K562 (cell line): ENCODE results near the gene TGFB2. TPM values are rescaled to one million over a fixed set of nuclear protein-coding genes. Genes with fewer than 3 reads are reported as not detected.

ENCODE experiments used
- ATAC-seq: fragments of 200-7000 bp; cut with Tn5 transposase; 3 replicates; pipeline ENCODE4 v1.9.1; 2020; ENCODE audit warnings: moderate library complexity
- BruUV-seq: library from RNA; stranded (reverse); fragments of 400-500 nt; replicated peaks from 2 replicates; lab custom pipeline; 2021; lab: Mats Ljungman, UMichigan
- CTCF ChIA-PET: fragments of 300-600 bp; formaldehyde crosslinking; extraction: SDS; loops from one replicate; lab custom pipeline; 2021; ENCODE audit warnings: low intra/inter-chr PET ratio; lab: Yijun Ruan, JAX
- POLR2A ChIA-PET: fragments of 300-600, 350-650 bp; sonication (Branson Sonifier 250); formaldehyde crosslinking; extraction: SDS; loops from one replicate; lab custom pipeline; 2021; ENCODE audit warnings: antibody characterized with exemption, inconsistent platforms; lab: Yijun Ruan, JAX
- DNase-seq, 4 experiments: peaks; one replicate each; pipeline versions ENCODE4 v3.0.0 to v3.0.0-alpha.2; 2011 to 2018; ENCODE audit warnings: low spot score in 3 of 4, mixed read lengths in 3 of 4; ENCODE audit errors: extremely low read depth in 1 of 4
- FAIRE-seq: peaks from 2 replicates; lab custom pipeline; 2011; peaks lifted over from hg19 to GRCh38; lab: Jason Lieb, UNC
- H2AFZ ChIP-seq: 2 replicates; pipeline ENCODE4 v1.6.0; 2011; ENCODE audit warnings: low read depth, low read length, control low read depth, inconsistent platforms
- H3K27ac ChIP-seq: fragments of 200-600 bp; 3 replicates; pipeline ENCODE4 v1.8.0; 2011; ENCODE audit warnings: low read depth, mild to moderate bottlenecking, control low read depth, inconsistent platforms, low read length, moderate library complexity, mixed read lengths; ENCODE audit errors: extremely low read depth
- H3K27me3 ChIP-seq, 2 experiments: fragments of 300-600 bp in 1 of 2; 2 replicates in 1 of 2; 3 replicates in 1 of 2; pipeline versions ENCODE4 v1.6.0 to v1.8.0; 2011; ENCODE audit warnings: inconsistent platforms in 2 of 2, low read length in 2 of 2, mild to moderate bottlenecking in 1 of 2, mixed read lengths in 1 of 2, moderate library complexity in 1 of 2; ENCODE audit not compliant: control insufficient read depth in 2 of 2, insufficient read depth in 2 of 2
- H3K36me3 ChIP-seq: fragments of 300-600 bp; 3 replicates; pipeline ENCODE4 v1.8.0; 2011; ENCODE audit warnings: mild to moderate bottlenecking, low read length, inconsistent platforms; ENCODE audit not compliant: control insufficient read depth, insufficient read depth
- H3K4me1 ChIP-seq, 2 experiments: fragments of 200-600 bp in 1 of 2; replicated peaks in 1 of 2; 2 replicates in 1 of 2; 3 replicates in 1 of 2; pipeline versions ENCODE4 v1.5.1 to v1.8.0; 2011; ENCODE audit warnings: inconsistent platforms in 2 of 2, low read length in 2 of 2, mild to moderate bottlenecking in 1 of 2, mixed read lengths in 1 of 2, moderate library complexity in 1 of 2; ENCODE audit not compliant: control insufficient read depth in 2 of 2, insufficient read depth in 2 of 2
- H3K4me2 ChIP-seq: 2 replicates; pipeline ENCODE4 v1.6.1; 2011; ENCODE audit warnings: low read length, control low read depth, inconsistent platforms, mixed read lengths; ENCODE audit not compliant: insufficient read depth
- H3K4me3 ChIP-seq: fragments of 200-600 bp; sonication (generic), shearing (Covaris generic); 2 replicates; pipeline ENCODE4 v1.5.1; 2016; ENCODE audit warnings: control low read depth, inconsistent platforms
- H3K79me2 ChIP-seq: fragments of 200-600 bp; 3 replicates; pipeline ENCODE4 v1.8.0; 2011; ENCODE audit warnings: low read length, inconsistent platforms; ENCODE audit not compliant: control insufficient read depth, insufficient read depth
- H3K9ac ChIP-seq, 2 experiments: 2 replicates each; pipeline versions ENCODE4 v1.6.0 to v1.6.1; 2011; ENCODE audit warnings: low read depth in 2 of 2, low read length in 2 of 2, control low read depth in 1 of 2, inconsistent platforms in 1 of 2, mild to moderate bottlenecking in 1 of 2, mixed read lengths in 1 of 2; ENCODE audit not compliant: insufficient read depth in 1 of 2
- H3K9me1 ChIP-seq: one replicate; pipeline ENCODE4 v1.6.0; 2011; ENCODE audit warnings: inconsistent platforms, mild to moderate bottlenecking, low read length, moderate library complexity; ENCODE audit not compliant: control insufficient read depth, insufficient read depth
- H3K9me3 ChIP-seq: replicated peaks from 2 replicates; pipeline ENCODE4 v1.5.1; 2011; ENCODE audit warnings: low read depth, low read length, inconsistent platforms; ENCODE audit not compliant: control insufficient read depth, insufficient read depth
- H4K20me1 ChIP-seq: replicated peaks from 2 replicates; pipeline ENCODE4 v1.6.1; 2011; ENCODE audit warnings: low read length, inconsistent platforms, mixed read lengths; ENCODE audit not compliant: control insufficient read depth, insufficient read depth
- BDP1 ChIP-seq: IDR thresholded peaks from 3 replicates; pipeline ENCODE4 v1.6.1; 2011; ENCODE audit not compliant: insufficient read length, insufficient read depth
- E2F6 ChIP-seq, 2 experiments: IDR thresholded peaks; 2 replicates each; pipeline ENCODE4 v1.6.1; 2011; ENCODE audit warnings: borderline replicate concordance in 1 of 2, control low read depth in 1 of 2, low read depth in 1 of 2, low read length in 1 of 2, mild to moderate bottlenecking in 1 of 2, mixed read lengths in 1 of 2, moderate library complexity in 1 of 2; ENCODE audit not compliant: insufficient read depth in 1 of 2, insufficient read length in 1 of 2, poor library complexity in 1 of 2, severe bottlenecking in 1 of 2; ENCODE audit errors: extremely low read depth in 1 of 2
- JUN ChIP-seq, 2 experiments: sonication (generic) in 1 of 2; formaldehyde crosslinking in 1 of 2; IDR thresholded peaks; 2 replicates each; pipeline versions ENCODE4 v1.6.1 to v1.8.0; 2012 to 2022; ENCODE audit warnings: borderline replicate concordance in 2 of 2, mild to moderate bottlenecking in 2 of 2, improper control_type of control experiment in 1 of 2, low read depth in 1 of 2, low read length in 1 of 2, missing genetic modification reagents in 1 of 2
- KLF6 ChIP-seq: fragments of 250-450 bp; sonication (Bioruptor Pico); IDR thresholded peaks from 2 replicates; pipeline ENCODE4 v1.4.0; 2020; ENCODE audit warnings: mild to moderate bottlenecking, moderate library complexity, borderline replicate concordance
- TBP ChIP-seq: optimal IDR thresholded peaks from 2 replicates; pipeline ENCODE3; 2011; ENCODE audit warnings: low read depth, low read length, improper control_type of control experiment
- TRIM25 ChIP-seq: fragments of 450-650 bp; IDR thresholded peaks from 2 replicates; pipeline ENCODE4 v1.7.0; 2016; ENCODE audit warnings: borderline replicate concordance
- ZNF77 ChIP-seq: fragments of 250-450 bp; sonication (Bioruptor Pico); IDR thresholded peaks from 2 replicates; pipeline ENCODE4 v1.5.0; 2020
- WGBS: fragments of 100-300 bp; shearing (Covaris generic); methylation state at CpG from one replicate; pipeline ENCODE4 v1.1.6; 2016; ENCODE audit warnings: low coverage, mixed read lengths; ENCODE audit not compliant: insufficient coverage; ENCODE audit errors: missing lambda C conversion rate; 5-methylcytosine and 5-hydroxymethylcytosine counted together
- in situ Hi-C: fragments of 300-500 bp; cut with MboI; formaldehyde crosslinking; loops from 4 replicates; pipeline ENCODE4 v1.15.0; 2018; ENCODE audit warnings: inconsistent platforms, mixed read lengths
- intact Hi-C: fragments of 100-400 bp; cut with micrococcal nuclease; formaldehyde crosslinking; loops from 2 replicates; pipeline ENCODE4 v1.14.2; 2022
- polyA plus RNA-seq, 8 experiments: library from polyadenylated mRNA; depleted of rRNA in 4 of 8; stranded (reverse) in 5 of 8; unstranded in 3 of 8; fragments of >200 nt; fragmentation: Nextera tagmentation in 2 of 8; fragmentation: Illumina TruSeq in 1 of 8; extraction: Ambion mirVana in 2 of 8; extraction: Trizol in 1 of 8; gene quantifications; 2 replicates each; pipeline versions ENCODE4 v1.2.1 to v1.2.3, GENCODE V29; 2011 to 2014; ENCODE audit warnings: inconsistent platforms in 1 of 8, missing spikeins in 1 of 8
- total RNA-seq, 7 experiments: library from RNA; depleted of rRNA in 6 of 7; stranded (reverse); fragments of >200 nt in 6 of 7; fragmentation: Illumina TruSeq in 2 of 7; extraction: Trizol in 2 of 7; gene quantifications; 2 replicates each; pipeline versions ENCODE4 v1.2.1 to v1.2.3, GENCODE V29; 2011 to 2021; ENCODE audit warnings: low replicate concordance in 1 of 7
- TF ChIP-seq, protein P1 (sequence below), 2 experiments: IDR thresholded peaks; 2 replicates each; pipeline ENCODE4 v1.6.1; 2012; ENCODE audit warnings: improper control_type of control experiment in 2 of 2, low read depth in 2 of 2, low read length in 2 of 2, borderline replicate concordance in 1 of 2

TGFB2 gene
- total and polyA plus RNA-seq, 9 of the 15 experiments (the other 6 are each of a cell fraction or from before 2014, with no cell fraction given): 0.03 to 0.41 (median 0.11) TPM; not detected in 3

DNA sequence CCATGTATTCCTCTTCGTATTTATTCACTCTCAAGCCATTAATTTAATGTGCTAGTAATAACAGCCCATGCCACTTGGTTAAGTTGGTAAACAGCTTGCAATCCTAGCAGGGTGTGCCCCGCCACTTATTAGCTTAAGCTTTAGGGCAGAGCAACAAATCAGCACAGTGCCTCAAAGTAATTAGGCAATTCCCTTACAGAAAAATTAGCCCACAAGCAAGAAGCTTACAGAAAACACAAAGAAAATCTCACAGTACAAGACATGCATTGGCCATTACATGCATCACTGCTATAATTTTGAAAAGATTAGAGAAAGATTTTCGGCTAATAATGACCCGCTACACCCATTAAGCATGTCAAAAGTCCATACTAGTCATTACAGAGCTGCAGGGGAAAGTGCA is 47.6 kb downstream of the TGFB2 start:
- no peaks in the 10 kb centered on the region for H3K9me1 ChIP-seq
- H3K27me3 ChIP-seq: peaks cover 38 to 42% of the 10 kb centered on the region in 2 experiments; a peak in 4 of 5 replicates
- H3K4me2 ChIP-seq: no peak overlapping the region
- H3K79me2 ChIP-seq: no peaks in the 10 kb centered on the region
- no peaks in the 10 kb centered on the region for H4K20me1 ChIP-seq
- ChIA-PET CTCF (interaction anchor here (0.7 kb wide), 1 partner anchor 1746 kb away, joined by 3 read pairs; no protein-coding TSS in a partner anchor), POLR2A (interaction anchor here (0.6 kb wide), 1 partner anchor 1093 kb away, joined by 3 read pairs; no protein-coding TSS in a partner anchor)
- H2AFZ ChIP-seq: no peak overlapping the region
- FAIRE-seq (no peak), DNase-seq (no peak), ATAC-seq (no peak)
- H3K9me3 ChIP-seq: no peaks in the 10 kb centered on the region
- no peak overlapping the region for H3K9ac ChIP-seq
- no TSS peak for BruUV-seq
- TF ChIP-seq TRIM25 (no peak), E2F6 (IDR thresholded peaks at IDR 0.05; ENCODE audit: borderline replicate concordance in 1 of 2, extremely low read depth in 1 of 2, insufficient read depth in 1 of 2, insufficient read length in 1 of 2, low read depth in 1 of 2, low read length in 1 of 2, poor library complexity in 1 of 2, severe bottlenecking in 1 of 2) (no peak), TBP (no peak), BDP1 (no peak), ZNF77 (CRISPR knock-in tag) (no peak), KLF6 (CRISPR knock-in tag) (no peak), JUN (IDR thresholded peaks at IDR 0.05; ENCODE audit: borderline replicate concordance, low read depth, low read length) (no peak), JUN (CRISPR knock-in tag; IDR thresholded peaks at IDR 0.05; ENCODE audit: borderline replicate concordance) (no peak)
- TF ChIP-seq, protein P1, sequence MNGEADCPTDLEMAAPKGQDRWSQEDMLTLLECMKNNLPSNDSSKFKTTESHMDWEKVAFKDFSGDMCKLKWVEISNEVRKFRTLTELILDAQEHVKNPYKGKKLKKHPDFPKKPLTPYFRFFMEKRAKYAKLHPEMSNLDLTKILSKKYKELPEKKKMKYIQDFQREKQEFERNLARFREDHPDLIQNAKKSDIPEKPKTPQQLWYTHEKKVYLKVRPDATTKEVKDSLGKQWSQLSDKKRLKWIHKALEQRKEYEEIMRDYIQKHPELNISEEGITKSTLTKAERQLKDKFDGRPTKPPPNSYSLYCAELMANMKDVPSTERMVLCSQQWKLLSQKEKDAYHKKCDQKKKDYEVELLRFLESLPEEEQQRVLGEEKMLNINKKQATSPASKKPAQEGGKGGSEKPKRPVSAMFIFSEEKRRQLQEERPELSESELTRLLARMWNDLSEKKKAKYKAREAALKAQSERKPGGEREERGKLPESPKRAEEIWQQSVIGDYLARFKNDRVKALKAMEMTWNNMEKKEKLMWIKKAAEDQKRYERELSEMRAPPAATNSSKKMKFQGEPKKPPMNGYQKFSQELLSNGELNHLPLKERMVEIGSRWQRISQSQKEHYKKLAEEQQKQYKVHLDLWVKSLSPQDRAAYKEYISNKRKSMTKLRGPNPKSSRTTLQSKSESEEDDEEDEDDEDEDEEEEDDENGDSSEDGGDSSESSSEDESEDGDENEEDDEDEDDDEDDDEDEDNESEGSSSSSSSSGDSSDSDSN (IDR thresholded peaks at IDR 0.05; ENCODE audit: borderline replicate concordance in 1 of 2, low read depth in 2 of 2, low read length in 2 of 2): no peak
- in situ Hi-C loops (no loop called here), intact Hi-C loops (no loop called here)
- H3K4me1 ChIP-seq: no peaks in the 10 kb centered on the region
- H3K27ac ChIP-seq: no peak overlapping the region
- H3K4me3 ChIP-seq: no peak overlapping the region
- H3K36me3 ChIP-seq: no peaks in the 10 kb centered on the region
- WGBS: 1% methylated on average over 4 of the region's 4 CpGs
